C4-2B (cell line): ENCODE results near the gene CDC42SE1.

ENCODE experiments used
- H3K27ac ChIP-seq: fragments of 450-650 bp; 2 replicates; pipeline ENCODE4 v1.5.1; 2017
- CTCF ChIP-seq: fragments of 450-650 bp; conservative IDR thresholded peaks from 2 replicates; pipeline ENCODE4 v1.5.1; 2017; ENCODE audit warnings: mild to moderate bottlenecking
- ZFX ChIP-seq: fragments of 450-650 bp; IDR thresholded peaks from 2 replicates; pipeline ENCODE4 v1.6.1; 2017

Gene CDC42SE1

GRCh38 chr1:151070474-151071276 is 11.3 kb upstream of the CDC42SE1 start, which contains the start of gene GABPB2:
TSS of gene GABPB2 (plus strand) at chr1:151070761. CDS start at chr1:151088190, 17,429 bp downstream.
- no peak for TF ChIP-seq ZFX
- TF ChIP-seq CTCF = peak; percentile 99
- peak within 1 kb of the TSS; percentile 93 for H3K27ac ChIP-seq

GRCh38 chr1:151069103-151069486 is 9.7 kb upstream of the CDC42SE1 start:
- peak overlapping the region; percentile 93; the same call in 1 of the 2 replicates for H3K27ac ChIP-seq
- TF ChIP-seq CTCF = no peak
- TF ChIP-seq ZFX = no peak

- TF ChIP-seq CTCF = no peak
- TF ChIP-seq ZFX = no peak
- H3K27ac ChIP-seq = no peak overlapping the region
Measured at GRCh38 chr1:151067185-151067584, 7.8 kb upstream of the CDC42SE1 start.

- H3K27ac ChIP-seq = no peak overlapping the region
- no peak for TF ChIP-seq CTCF
Measured at GRCh38 chr1:151065089-151065645, 5.7 kb upstream of the CDC42SE1 start.

GRCh38 chr1:151062741-151063371 is 3.4 kb upstream of the CDC42SE1 start:
- no peak for TF ChIP-seq CTCF
- TF ChIP-seq ZFX = no peak
- H3K27ac ChIP-seq = no peak overlapping the region

- no peak overlapping the region for H3K27ac ChIP-seq
- TF ChIP-seq ZFX = no peak
- TF ChIP-seq CTCF = no peak
Measured at GRCh38 chr1:151061704-151062103, 2.3 kb upstream of the CDC42SE1 start.
